Suprapubic skin (tissue), 4 donors: ENCODE measurements around the gene KANSL1.

ENCODE experiments used
- CTCF ChIP-seq, 2 donors: fragments of 200-600 bp in 1 of 2; fragments of 450-650 bp in 1 of 2; sonication (generic) in 1 of 2; IDR thresholded peaks; one replicate each; pipeline ENCODE4 v1.5.1; 2016 to 2019; ENCODE audit warnings: antibody characterized with exemption in 2 of 2, mild to moderate bottlenecking in 1 of 2, moderate library complexity in 1 of 2
- EP300 ChIP-seq: sonication (generic); formaldehyde crosslinking; IDR thresholded peaks from one replicate; pipeline ENCODE4 v1.6.1; 2017; ENCODE audit warnings: antibody characterized with exemption
- POLR2AphosphoS5 ChIP-seq, 3 donors: sonication (generic); formaldehyde crosslinking; IDR thresholded peaks; one replicate each; pipeline ENCODE4 v1.6.1; 2017; ENCODE audit warnings: antibody characterized with exemption in 3 of 3

DNA sequence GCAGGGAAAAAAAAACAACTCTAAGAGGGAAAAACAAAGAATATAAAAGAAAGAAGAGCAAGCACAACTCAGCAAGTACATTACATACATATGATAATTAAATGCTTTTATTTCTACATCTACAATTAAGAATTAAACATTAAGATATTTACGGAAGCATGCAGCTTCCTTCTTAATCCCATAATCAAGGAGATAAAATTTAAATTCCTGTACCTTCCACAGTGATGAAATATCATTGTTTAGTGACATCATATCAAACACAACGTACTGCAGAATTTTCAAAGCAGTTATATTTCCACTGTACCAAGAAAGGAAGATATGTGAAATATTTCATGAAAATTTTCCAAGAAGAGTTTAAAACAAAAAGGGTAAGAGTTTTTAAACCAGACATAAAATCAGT lies 26.0 kb downstream of the KANSL1 start:
- TF ChIP-seq POLR2AphosphoS5 (IDR thresholded peaks at IDR 0.05) (no peak), CTCF (IDR thresholded peaks at IDR 0.05) (no peak), EP300 (no peak)
